ENCODE measurements around the gene SLC2A13.
"Not testable (repeated sequence)": the region's sequence is repeated elsewhere in the genome, so short reads cannot be mapped to it uniquely, and the experiment has no call there.

SLC2A13 gene

DNA sequence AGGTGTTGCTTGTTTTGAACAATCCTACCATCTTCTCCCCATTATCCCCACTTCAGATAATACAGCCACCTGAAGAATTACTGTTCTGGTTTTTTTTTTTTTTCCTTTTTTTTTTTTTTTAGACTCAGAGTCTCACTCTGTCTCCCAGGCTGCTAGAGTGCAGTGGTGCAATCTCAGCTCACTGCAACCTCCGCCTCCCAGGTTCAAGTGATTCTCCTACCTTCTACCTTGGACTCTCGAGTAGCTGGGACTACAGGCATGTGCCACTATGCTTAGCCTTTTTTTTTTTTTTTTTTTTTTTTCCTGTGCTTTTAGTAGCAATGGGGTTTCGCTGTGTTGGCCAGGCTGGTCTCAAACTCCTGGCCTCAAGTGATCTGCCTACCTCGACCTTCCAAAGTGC lies 306.9 kb downstream of the SLC2A13 start:
- H3K4me3 ChIP-seq (ENCODE audit: low read depth, low read length), result no peak overlapping the region
- TF ChIP-seq, protein P1, sequence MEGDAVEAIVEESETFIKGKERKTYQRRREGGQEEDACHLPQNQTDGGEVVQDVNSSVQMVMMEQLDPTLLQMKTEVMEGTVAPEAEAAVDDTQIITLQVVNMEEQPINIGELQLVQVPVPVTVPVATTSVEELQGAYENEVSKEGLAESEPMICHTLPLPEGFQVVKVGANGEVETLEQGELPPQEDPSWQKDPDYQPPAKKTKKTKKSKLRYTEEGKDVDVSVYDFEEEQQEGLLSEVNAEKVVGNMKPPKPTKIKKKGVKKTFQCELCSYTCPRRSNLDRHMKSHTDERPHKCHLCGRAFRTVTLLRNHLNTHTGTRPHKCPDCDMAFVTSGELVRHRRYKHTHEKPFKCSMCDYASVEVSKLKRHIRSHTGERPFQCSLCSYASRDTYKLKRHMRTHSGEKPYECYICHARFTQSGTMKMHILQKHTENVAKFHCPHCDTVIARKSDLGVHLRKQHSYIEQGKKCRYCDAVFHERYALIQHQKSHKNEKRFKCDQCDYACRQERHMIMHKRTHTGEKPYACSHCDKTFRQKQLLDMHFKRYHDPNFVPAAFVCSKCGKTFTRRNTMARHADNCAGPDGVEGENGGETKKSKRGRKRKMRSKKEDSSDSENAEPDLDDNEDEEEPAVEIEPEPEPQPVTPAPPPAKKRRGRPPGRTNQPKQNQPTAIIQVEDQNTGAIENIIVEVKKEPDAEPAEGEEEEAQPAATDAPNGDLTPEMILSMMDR (IDR thresholded peaks at IDR 0.05; ENCODE audit: insufficient read depth, low read length, missing control alignments), result no peak
- no peak for DNase-seq (ENCODE audit: low read depth, low spot score)
- ChIA-PET CTCF (interaction anchor here (0.7 to 1.4 kb wide), 2 partner anchors 212 to 308 kb away, joined by 3 to 5 read pairs; no protein-coding TSS in a partner anchor), POLR2A (no interaction called here)

DNA sequence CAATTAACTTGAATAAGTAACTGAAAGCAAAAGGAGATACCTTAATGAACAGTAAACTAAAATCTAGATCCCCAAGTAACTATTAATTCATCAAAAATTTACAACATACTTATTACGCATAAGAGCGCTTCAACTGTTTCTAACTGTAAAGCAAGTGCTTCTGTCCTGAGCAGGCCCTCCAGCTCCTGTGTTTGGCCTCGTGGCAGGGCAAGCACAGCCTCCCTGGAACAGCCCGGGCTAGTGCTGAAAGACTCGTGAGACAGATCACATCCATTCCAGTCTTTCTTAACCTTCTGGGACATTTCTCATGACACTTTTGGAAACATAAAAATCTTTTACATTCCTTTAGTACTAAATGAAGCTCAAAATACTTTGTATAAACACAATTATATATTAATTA lies 307.5 kb downstream of the SLC2A13 start:
- ChIA-PET POLR2A (no interaction called here), CTCF (interaction anchor here (1.4 to 1.7 kb wide), 2 partner anchors 33 to 213 kb away, joined by 5 to 8 read pairs; no protein-coding TSS in a partner anchor)
- TF ChIP-seq, protein P1 (IDR thresholded peaks at IDR 0.05; ENCODE audit: insufficient read depth, low read length, missing control alignments), result no peak
- H3K4me3 ChIP-seq (ENCODE audit: low read depth, low read length), result no peak overlapping the region
- no peak for DNase-seq (ENCODE audit: low read depth, low spot score)

DNA sequence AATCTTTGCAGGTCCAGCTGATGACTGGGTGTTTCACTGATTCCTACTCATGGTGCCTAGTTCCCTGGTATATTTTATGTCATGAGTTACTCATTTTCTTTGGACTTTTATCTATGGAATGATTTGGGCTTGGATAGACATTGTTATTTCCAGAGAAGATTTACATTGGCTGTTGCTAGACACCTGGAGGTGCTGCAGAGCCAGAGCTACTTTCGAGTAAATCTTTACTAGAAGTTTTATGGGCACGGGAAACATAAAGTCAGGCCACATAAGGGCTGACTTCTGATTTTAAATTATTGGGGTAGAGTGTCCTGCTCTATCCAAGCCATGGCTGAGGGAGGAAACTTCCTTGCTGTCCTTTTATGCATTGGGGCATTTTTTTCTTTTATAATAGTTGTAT lies 310.4 kb downstream of the SLC2A13 start:
- no peak for DNase-seq (ENCODE audit: low read depth, low spot score)
- TF ChIP-seq, protein P1 (IDR thresholded peaks at IDR 0.05; ENCODE audit: insufficient read depth, low read length, missing control alignments), result no peak
- H3K4me3 ChIP-seq (ENCODE audit: low read depth, low read length), result no peak overlapping the region
- POLR2A ChIA-PET, result no interaction called here
- CTCF ChIA-PET, result no interaction called here

DNA sequence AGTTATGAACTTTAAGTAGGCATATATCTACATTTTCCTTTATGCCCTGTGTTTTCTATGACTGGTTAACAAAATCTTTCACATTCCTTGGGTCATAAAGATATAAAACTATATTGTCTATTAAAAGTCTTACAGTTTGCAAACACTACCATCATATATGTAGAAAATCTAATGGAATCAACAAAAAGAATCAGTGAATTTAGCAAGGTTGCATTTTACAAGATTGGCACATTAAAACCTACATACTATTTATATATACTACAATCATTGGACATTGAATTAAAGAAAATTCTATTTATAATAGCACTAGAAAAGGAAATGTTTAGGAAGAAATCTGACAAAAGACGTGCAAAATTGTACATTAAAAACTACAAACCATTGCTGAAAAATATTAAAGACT lies 312.9 kb downstream of the SLC2A13 start:
- H3K4me3 ChIP-seq (ENCODE audit: low read depth, low read length), result no peak overlapping the region
- CTCF ChIA-PET, result no interaction called here
- POLR2A ChIA-PET, result no interaction called here
- TF ChIP-seq, protein P1 (IDR thresholded peaks at IDR 0.05; ENCODE audit: insufficient read depth, low read length, missing control alignments), result no peak
- DNase-seq (ENCODE audit: low read depth, low spot score), result no peak

DNA sequence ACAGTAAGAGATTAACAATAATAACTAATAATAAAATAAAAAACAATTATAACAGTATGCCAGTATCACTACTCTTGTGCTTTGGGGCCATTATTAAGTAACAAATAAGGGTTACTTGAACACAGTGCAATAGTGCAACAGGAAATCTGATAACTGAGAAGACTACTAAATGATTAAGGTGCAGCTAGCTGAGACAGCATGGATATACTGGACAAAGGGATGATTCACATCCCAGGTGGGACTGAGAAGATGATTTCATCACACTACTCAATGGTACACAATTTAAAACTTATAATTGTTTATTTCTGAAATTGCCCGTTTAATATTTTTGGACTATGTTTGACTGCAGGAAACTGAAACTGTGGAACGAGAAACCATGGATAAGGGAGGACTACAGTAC lies 317.6 kb downstream of the SLC2A13 start:
- no peak for DNase-seq (ENCODE audit: low read depth, low spot score)
- CTCF ChIA-PET, result no interaction called here
- TF ChIP-seq, protein P1 (IDR thresholded peaks at IDR 0.05; ENCODE audit: insufficient read depth, low read length, missing control alignments), result no peak
- H3K4me3 ChIP-seq (ENCODE audit: low read depth, low read length), result no peak overlapping the region
- POLR2A ChIA-PET, result no interaction called here

DNA sequence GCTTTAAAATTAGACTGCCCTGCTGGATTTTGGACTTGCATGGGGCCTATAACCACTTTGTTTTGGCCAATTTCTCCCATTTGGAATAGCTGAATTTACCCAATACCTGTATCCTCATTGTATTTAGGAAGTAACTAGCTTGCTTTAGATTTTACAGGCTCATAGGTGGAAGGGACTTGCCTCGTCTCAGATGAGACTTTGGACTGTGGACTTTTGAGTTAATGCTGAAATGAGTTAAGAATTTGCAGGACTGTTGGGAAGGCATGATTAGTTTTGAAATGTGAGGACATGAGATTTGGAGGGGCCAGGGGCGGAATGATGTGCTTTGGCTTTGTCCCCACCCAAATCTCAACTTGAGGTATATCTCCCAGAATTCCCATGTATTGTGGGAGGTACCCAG lies 320.1 kb downstream of the SLC2A13 start:
- DNase-seq (ENCODE audit: low read depth, low spot score); POLR2A ChIA-PET; CTCF ChIA-PET; H3K4me3 ChIP-seq (ENCODE audit: low read depth, low read length): not testable (repeated sequence)

DNA sequence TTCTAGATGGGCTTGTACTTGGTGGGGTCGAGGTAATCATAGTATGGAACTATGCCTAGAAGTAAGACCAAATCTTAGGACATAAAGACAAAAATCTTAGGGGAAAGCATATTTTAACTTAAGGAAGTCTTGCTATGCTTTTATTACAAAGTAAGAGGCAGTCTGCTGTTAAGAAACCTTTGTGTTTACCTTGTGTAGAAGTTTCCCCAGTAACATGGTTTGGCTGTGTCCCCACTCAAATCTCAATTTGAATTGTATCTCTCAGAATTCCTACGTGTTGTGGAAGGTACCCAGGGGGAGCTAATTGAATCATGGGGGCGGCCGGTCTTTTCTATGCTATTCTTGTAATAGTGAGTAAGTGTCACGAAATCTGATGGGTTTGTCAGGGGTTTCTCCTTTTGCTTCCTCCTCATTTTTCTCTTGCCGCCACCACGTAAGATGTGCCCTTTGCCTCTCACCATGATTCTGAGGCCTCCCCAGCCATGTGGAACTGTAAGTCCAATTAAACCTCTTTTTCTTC lies 323.8 kb downstream of the SLC2A13 start:
- ChIA-PET CTCF (no interaction called here), POLR2A (no interaction called here)
- TF ChIP-seq, protein P1 (IDR thresholded peaks at IDR 0.05; ENCODE audit: insufficient read depth, low read length, missing control alignments), result no peak
- no peak overlapping the region for H3K4me3 ChIP-seq (ENCODE audit: low read depth, low read length)
- DNase-seq (ENCODE audit: low read depth, low spot score), result no peak
